HUDEP-2 (cell line): ENCODE results near the gene EZH1.

Experiments
- DNase-seq, 76 experiments: peaks; one replicate each; lab custom pipeline; 2025; ENCODE audit not compliant: unreplicated experiment in 76 of 76; lab: John Stamatoyannopoulos, UW

Gene EZH1

GRCh38 chr17:42744806-42745617 is at the start of gene EZH1:
EZH1 (minus strand) TSS chr17:42745040; CDS start chr17:42728941, 16,099 bp downstream.
- peak in 74 of 76 experiments; percentile 33 to 93 (median 84) for DNase-seq

DNA sequence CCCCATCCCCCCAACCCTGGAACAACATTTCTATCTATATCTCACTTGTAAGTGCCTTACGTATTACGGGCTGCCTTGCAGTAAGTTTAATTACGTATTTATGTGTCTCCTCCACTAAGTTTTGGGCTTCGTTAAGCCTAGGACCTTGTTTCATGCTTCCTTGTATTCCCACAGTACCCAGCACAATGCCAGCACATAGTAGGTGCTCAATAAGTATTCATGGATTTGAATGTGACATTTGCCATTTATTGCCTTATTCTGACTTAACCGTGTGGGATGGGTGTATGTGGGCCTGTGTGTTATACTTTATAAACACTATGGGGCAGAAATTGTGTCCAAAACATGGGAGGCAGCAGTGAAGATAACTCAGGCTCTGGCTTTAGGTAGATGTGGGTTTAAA is 47.7 kb upstream of the EZH1 start:
- DNase-seq, result no peak

DNA sequence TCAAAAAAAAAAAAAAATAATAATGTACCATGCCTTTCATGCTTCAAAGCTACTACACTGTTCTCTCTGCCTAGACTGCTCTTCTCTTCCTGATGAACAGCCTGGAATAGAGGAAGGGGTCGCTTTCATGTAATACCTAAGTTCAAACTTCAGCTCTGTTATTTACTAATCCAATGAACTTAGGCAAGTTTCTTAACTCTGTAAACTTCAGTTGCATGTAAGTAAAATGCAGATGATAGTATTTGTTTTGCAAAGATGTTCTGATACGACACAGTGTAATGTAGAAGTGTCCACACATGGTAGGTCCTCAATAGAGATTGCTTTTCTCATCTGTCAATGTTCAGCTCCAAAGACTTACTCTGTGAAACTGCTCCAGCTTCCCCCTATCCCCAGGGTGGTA is 47.1 kb upstream of the EZH1 start:
- no peak for DNase-seq

DNA sequence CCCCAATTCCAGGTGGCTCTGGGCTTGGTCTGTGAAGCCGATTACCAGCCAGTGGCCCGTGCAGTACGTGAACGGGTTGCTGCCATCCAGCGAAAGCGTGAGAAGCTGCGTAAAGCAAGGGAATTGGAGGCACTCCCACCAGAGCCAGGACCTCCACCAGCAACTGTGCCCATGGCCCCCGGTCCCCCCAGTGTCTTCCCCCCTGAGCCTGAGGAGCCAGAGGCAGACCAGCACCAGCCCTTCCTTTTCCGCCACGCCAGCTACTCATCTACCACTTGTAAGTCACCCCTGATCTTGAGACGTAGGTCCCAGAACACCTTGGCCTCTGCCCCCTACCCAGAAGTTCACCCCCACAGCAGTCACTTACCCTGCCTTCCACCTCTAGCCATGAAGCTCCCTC is 42.4 kb upstream of the EZH1 start:
- DNase-seq, result no peak

DNA sequence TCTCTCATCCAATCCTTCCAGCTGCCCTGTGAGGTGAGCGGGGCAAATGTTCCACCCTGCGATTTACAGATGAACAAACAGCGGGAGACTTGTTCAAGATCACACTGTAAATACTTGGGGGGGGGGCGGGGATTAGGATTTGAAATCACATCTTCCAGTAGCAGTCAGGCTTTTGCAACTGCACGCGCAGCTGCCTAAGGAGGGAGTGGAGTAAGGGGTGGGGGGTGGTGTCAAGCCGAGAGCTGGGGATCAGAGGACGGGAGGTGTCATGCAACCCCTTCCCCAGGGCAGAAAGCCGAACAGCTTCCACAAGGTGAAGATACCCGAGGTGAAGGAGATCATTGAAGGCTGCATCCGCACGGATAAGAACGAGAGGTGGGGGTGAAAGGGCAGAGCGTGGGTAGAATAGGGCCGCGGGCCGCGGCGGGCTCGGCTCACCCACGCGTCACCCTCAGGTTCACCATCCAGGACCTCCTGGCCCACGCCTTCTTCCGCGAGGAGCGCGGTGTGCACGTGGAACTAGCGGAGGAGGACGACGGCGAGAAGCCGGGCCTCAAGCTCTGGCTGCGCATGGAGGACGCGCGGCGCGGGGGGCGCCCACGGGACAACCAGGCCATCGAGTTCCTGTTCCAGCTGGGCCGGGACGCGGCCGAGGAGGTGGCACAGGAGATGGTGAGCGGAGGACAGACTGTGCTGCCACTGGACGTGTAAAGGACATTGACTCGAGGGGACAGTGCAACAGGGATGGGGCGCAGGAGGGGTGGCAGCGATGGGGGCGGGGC is 40.2 kb upstream of the EZH1 start:
- no peak for DNase-seq

- DNase-seq, result no peak
These were observed 39.6 kb upstream of the EZH1 start for GRCh38 chr17:42784409-42784808.

- DNase-seq, result no peak
These were observed 38.9 kb upstream of the EZH1 start for GRCh38 chr17:42783791-42784138.

DNA sequence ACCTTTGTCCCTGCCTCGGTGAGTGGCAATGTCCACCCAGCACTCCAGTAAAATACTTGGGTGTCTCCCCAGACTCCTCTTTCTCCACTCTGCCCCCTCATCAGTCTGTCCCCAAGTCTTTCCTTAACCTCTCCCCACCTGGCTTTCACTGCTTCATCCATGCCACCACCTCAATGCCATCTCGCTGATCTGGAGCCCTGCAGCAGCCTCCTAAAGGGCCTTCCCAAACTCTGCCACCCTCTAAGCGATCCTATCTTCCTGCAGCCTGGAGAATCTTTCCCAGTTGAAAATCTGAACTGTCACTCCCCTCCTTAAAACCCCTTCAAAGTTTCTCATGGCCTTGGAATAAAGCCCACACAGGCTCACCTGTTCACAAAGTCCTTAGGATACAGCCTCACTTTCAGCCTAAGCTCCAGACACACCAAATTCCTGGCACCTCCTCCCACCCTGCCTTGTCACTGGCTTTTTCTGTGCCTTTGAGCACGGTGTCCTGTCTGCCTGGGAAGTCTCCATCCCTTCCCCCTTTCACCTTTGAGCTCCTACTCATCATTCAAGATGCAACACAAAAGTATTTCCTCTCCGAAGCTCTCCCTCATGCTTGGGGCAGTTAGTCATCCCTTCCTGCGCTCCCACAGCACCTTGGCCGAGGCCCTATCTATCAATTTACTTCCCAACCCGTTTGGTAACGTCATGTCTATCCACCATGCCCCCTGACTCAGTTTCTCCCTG is 38.4 kb upstream of the EZH1 start:
- no peak for DNase-seq

DNA sequence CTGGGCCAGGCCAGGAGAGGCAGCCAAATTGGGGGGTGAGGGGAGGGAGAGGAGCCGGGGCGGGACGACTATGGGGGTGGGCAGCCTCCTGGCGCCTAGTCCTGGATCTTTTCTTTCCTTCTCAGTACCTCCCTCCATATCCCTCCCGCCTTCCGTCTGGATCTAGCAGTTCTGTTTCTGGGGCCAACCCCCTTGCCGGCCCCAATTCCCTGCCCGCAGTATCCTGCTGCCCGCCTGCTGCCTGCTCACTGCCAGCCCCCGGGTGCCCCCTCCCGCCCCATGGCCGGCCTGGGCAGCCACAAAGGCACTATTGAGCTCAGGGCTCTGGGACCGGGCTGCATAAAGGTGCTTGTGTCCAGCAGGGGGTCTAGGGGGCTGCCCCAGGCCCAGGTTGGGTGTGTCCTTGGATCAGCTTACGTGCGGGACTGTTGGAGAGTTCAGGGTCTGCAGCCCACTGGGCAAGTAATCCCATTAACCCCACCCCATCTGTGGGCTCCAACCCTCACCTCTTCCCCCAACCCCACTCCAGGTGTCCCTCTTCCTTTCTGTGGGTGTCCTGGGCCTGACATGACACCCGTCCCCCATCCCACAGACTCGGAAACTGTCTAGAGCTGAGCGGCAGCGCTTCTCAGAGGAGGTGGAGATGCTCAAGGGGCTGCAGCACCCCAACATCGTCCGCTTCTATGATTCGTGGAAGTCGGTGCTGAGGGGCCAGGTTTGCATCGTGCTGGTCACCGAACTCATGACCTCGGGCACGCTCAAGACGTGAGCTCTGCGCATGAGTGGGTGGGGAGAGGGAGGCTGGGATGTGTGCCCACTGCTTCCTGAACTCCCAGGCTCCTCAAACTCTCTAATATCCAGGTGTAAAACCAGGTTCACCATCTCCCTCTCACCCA is 37.6 kb upstream of the EZH1 start:
- DNase-seq, result no peak

- DNase-seq, result no peak
These were observed 36.9 kb upstream of the EZH1 start for GRCh38 chr17:42781639-42782165.

GRCh38 chr17:42780851-42781638 is 36.2 kb upstream of the EZH1 start:
- no peak for DNase-seq

- no peak for DNase-seq
These were observed 35.4 kb upstream of the EZH1 start, which contains the start of gene WNK4 for GRCh38 chr17:42779936-42780850. WNK4 (plus strand) TSS chr17:42780610; CDS start chr17:42780699, 89 bp downstream.

DNA sequence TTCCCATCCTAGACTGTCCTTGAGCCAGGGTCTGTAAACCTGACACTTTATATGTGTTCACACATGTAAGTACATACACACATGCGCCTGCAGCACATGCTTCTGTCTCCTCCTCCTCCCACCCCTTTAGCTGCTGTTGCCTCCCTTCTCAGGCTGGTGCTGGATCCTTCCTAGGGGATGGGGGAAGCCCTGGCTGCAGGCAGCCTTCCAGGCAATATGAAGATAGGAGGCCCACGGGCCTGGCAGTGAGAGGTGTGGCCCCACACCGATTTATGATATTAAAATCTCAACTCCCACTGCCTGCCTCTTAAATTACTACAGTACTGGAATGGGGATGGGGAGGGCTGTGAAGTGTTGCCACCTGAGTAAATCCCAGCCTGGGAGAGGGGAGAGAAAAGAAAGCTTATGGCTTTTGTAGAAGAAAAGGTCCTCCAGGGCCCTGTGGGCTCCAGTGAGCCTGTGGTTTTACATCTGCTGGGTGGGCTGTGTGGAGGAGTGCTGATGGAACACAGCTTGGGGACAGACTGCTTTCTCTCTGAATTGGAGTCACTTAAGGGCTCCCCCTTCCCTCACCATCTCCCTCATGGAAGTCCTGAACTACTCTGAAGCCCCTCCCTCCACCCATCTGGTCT is 34.6 kb upstream of the EZH1 start:
- DNase-seq, result no peak

DNA sequence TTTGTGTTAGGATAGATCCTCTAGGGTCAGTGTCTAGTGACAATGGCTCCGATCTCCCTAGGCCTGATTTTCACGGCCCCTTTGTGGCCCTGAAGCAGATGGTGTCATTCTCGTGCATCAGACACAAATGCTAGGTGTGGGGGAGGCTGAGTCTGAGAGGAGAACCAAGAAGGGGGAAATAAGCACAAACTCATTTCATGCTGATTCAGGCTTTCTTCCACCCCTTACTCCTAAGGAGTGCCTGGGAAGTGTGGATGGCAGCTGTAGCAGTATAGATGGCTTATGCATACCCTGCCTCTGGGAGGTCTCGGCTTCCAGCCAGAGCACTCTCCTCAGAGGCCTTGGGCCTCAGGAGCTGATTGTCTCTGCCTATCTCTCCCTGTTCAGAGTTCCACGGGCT is 33.7 kb upstream of the EZH1 start:
- DNase-seq, result no peak

DNA sequence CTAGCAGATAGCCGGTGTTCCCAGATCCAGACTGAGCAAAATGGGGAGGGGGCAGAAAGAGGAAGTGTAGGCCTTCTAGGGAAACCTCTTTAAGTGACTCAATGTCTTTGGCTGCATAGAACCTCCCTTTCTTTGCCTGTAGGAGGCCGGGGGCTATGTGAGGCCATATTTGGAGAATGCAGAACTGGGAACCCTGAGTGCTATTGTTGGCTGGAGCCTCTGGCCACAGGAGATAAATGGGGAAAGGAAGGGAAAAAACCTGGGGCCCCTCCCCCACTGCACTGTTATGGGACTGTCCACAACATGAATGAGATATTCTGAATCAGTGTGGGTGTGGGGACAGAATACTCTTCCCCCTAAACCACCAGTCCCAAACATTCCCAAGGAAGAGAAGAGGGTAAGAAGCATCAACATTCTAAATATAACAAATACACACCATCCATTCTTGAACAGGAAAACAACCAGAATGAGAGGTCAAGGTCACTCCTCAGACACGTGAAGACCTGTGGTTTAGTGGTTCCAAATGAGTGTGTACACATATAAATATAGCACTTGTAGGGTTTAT is 30.8 kb upstream of the EZH1 start:
- DNase-seq, result no peak

GRCh38 chr17:42774066-42774745 is 29.4 kb upstream of the EZH1 start:
- DNase-seq, result no peak
